ENCODE results near the gene B3GLCT. TPM values are rescaled to one million over a fixed set of nuclear protein-coding genes. Genes with fewer than 3 reads are reported as not detected.

Gene B3GLCT
- polyA plus RNA-seq, 1 donor from 2014 or later, result 8.2 TPM

GRCh38 chr13:31250435-31250834 is 50.7 kb downstream of the B3GLCT start:
- no peak overlapping the region for H3K4me2 ChIP-seq (ENCODE audit: low read length)
- H3K9me2 ChIP-seq (ENCODE audit: insufficient read depth, low read length), result no peaks in the 10 kb centered on the region
- no peaks in the 10 kb centered on the region for H3K9me3 ChIP-seq (ENCODE audit: low read length)
- TF ChIP-seq SMC3 (conservative IDR thresholded peaks at IDR 0.05; ENCODE audit: poor library complexity) (no peak), RAD21 (conservative IDR thresholded peaks at IDR 0.05) (no peak), TAF1 (IDR thresholded peaks at IDR 0.05; ENCODE audit: low read depth) (no peak), MXI1 (conservative IDR thresholded peaks at IDR 0.05; ENCODE audit: poor library complexity, severe bottlenecking) (no peak), POLR2AphosphoS5 (IDR thresholded peaks at IDR 0.05) (no peak), EZH2 (IDR thresholded peaks at IDR 0.05; ENCODE audit: borderline replicate concordance, insufficient read depth, low read length, poor library complexity, severe bottlenecking) (no peak), REST (IDR thresholded peaks at IDR 0.05; ENCODE audit: borderline replicate concordance) (no peak), CTCF (IDR thresholded peaks at IDR 0.05; ENCODE audit: poor library complexity, severe bottlenecking) (no peak), EP300 (conservative IDR thresholded peaks at IDR 0.05; ENCODE audit: poor library complexity, severe bottlenecking) (no peak)
- no peak overlapping the region for H3K9ac ChIP-seq (ENCODE audit: low read length)
- no peak overlapping the region for H3K4me3 ChIP-seq (ENCODE audit: low read length)
- no peak overlapping the region for H2AFZ ChIP-seq (ENCODE audit: low read depth, low read length)
- no peaks in the 10 kb centered on the region for H3K79me2 ChIP-seq (replicated peaks; ENCODE audit: insufficient read depth, low read length)
- no peaks in the 10 kb centered on the region for H3K27me3 ChIP-seq (ENCODE audit: insufficient read depth, low read depth, low read length)
- H3K27ac ChIP-seq (ENCODE audit: low read length), result no peak overlapping the region
- H4K20me1 ChIP-seq (ENCODE audit: insufficient read depth), result no peaks in the 10 kb centered on the region
- H3K36me3 ChIP-seq (ENCODE audit: insufficient read depth, low read length), result no peaks in the 10 kb centered on the region
- H3F3A ChIP-seq (ENCODE audit: insufficient read depth, low read length, poor library complexity, severe bottlenecking), result no peaks in the 10 kb centered on the region

GRCh38 chr13:31261241-31261640 is 61.5 kb downstream of the B3GLCT start:
- TF ChIP-seq EP300 (conservative IDR thresholded peaks at IDR 0.05; ENCODE audit: poor library complexity, severe bottlenecking), result no peak
- TF ChIP-seq REST (IDR thresholded peaks at IDR 0.05; ENCODE audit: borderline replicate concordance), result no peak
- no peak for TF ChIP-seq TAF1 (IDR thresholded peaks at IDR 0.05; ENCODE audit: low read depth)
- TF ChIP-seq POLR2AphosphoS5 (IDR thresholded peaks at IDR 0.05), result no peak
- no peak for TF ChIP-seq SMC3 (conservative IDR thresholded peaks at IDR 0.05; ENCODE audit: poor library complexity)
- no peak for TF ChIP-seq MXI1 (conservative IDR thresholded peaks at IDR 0.05; ENCODE audit: poor library complexity, severe bottlenecking)
- Histone ChIP-seq H3K36me3 (ENCODE audit: insufficient read depth, low read length) (no peaks in the 10 kb centered on the region), H3K4me2 (ENCODE audit: low read length) (no peak overlapping the region), H3K9me2 (ENCODE audit: insufficient read depth, low read length) (no peaks in the 10 kb centered on the region), H3K4me3 (ENCODE audit: low read length) (no peak overlapping the region), H3K9me3 (ENCODE audit: low read length) (no peaks in the 10 kb centered on the region), H3K27ac (ENCODE audit: low read length) (no peak overlapping the region), H3K79me2 (replicated peaks; ENCODE audit: insufficient read depth, low read length) (no peaks in the 10 kb centered on the region), H3K9ac (ENCODE audit: low read length) (no peak overlapping the region), H3F3A (ENCODE audit: insufficient read depth, low read length, poor library complexity, severe bottlenecking) (no peaks in the 10 kb centered on the region), H4K20me1 (ENCODE audit: insufficient read depth) (no peaks in the 10 kb centered on the region), H3K27me3 (ENCODE audit: insufficient read depth, low read depth, low read length) (no peaks in the 10 kb centered on the region), H2AFZ (ENCODE audit: low read depth, low read length) (no peak overlapping the region)
